ENCODE data around the gene ADAMTS18.
"Not testable (repeated sequence)": the region's sequence is repeated elsewhere in the genome, so short reads cannot be mapped to it uniquely, and the experiment has no call there.

Gene ADAMTS18

GRCh38 chr16:77434530-77435271, at the start of gene ADAMTS18:
TSS of gene ADAMTS18 (minus strand) at chr16:77435034. CDS start at chr16:77434695, 339 bp downstream.
- DNase-seq = no peak

- no peak for DNase-seq
Observed at GRCh38 chr16:77480681-77481315, 46.0 kb upstream of the ADAMTS18 start.

GRCh38 chr16:77472262-77472661, 37.4 kb upstream of the ADAMTS18 start:
- no peak for DNase-seq

- DNase-seq = no peak
Observed at GRCh38 chr16:77470851-77471250, 36.0 kb upstream of the ADAMTS18 start.

GRCh38 chr16:77469634-77470033, 34.8 kb upstream of the ADAMTS18 start:
- DNase-seq = no peak

GRCh38 chr16:77468831-77469230, 34.0 kb upstream of the ADAMTS18 start:
- no peak for DNase-seq

GRCh38 chr16:77467821-77468335, 33.0 kb upstream of the ADAMTS18 start:
- no peak for DNase-seq

- not testable (repeated sequence) for DNase-seq
Observed at GRCh38 chr16:77463659-77464058, 28.8 kb upstream of the ADAMTS18 start.

- DNase-seq = no peak
Observed at GRCh38 chr16:77462894-77463293, 28.1 kb upstream of the ADAMTS18 start.

GRCh38 chr16:77459534-77460254, 24.9 kb upstream of the ADAMTS18 start:
- no peak for DNase-seq

GRCh38 chr16:77457046-77457445, 22.2 kb upstream of the ADAMTS18 start:
- no peak for DNase-seq

GRCh38 chr16:77452243-77452642, 17.4 kb upstream of the ADAMTS18 start:
- DNase-seq = no peak

GRCh38 chr16:77450790-77451487, 16.1 kb upstream of the ADAMTS18 start:
- DNase-seq = no peak

GRCh38 chr16:77449208-77449607, 14.4 kb upstream of the ADAMTS18 start:
- no peak for DNase-seq

GRCh38 chr16:77445324-77445723, 10.5 kb upstream of the ADAMTS18 start:
- no peak for DNase-seq

- no peak for DNase-seq
Observed at GRCh38 chr16:77444147-77444460, 9.3 kb upstream of the ADAMTS18 start.

GRCh38 chr16:77443357-77444146, 8.7 kb upstream of the ADAMTS18 start:
- DNase-seq = no peak

- no peak for DNase-seq
Observed at GRCh38 chr16:77442078-77442477, 7.2 kb upstream of the ADAMTS18 start.

GRCh38 chr16:77439106-77439505, 4.3 kb upstream of the ADAMTS18 start:
- no peak for DNase-seq

GRCh38 chr16:77437859-77438258, 3.0 kb upstream of the ADAMTS18 start:
- DNase-seq = no peak

- DNase-seq = no peak
Observed at GRCh38 chr16:77435272-77435820, 512 bp upstream of the ADAMTS18 start.

- DNase-seq = no peak
Observed at GRCh38 chr16:77434022-77434529, 758 bp downstream of the ADAMTS18 start.
